Hepatocyte (in vitro differentiated cells): ENCODE results near the gene EXOC4. TPM values are rescaled to one million over a fixed set of nuclear protein-coding genes. Genes with fewer than 3 reads are reported as not detected.

ENCODE experiments used
- DNase-seq: peaks from one replicate; pipeline ENCODE4 v3.0.0-alpha.2; 2016; ENCODE audit warnings: low spot score
- H2AFZ ChIP-seq: fragments of 200-600 bp; sonication (generic); 2 replicates; pipeline ENCODE4 v1.6.0; 2016; ENCODE audit warnings: antibody characterized with exemption, mild to moderate bottlenecking
- H3K27ac ChIP-seq: fragments of 200-600 bp; sonication (generic); 2 replicates; pipeline ENCODE4 v1.5.1; 2016; ENCODE audit warnings: mild to moderate bottlenecking
- H3K27me3 ChIP-seq: fragments of 200-600 bp; sonication (generic); 2 replicates; pipeline ENCODE4 v1.6.1; 2016
- H3K36me3 ChIP-seq: fragments of 200-600 bp; sonication (generic); replicated peaks from 2 replicates; pipeline ENCODE4 v1.5.1; 2016; ENCODE audit warnings: low read depth; ENCODE audit not compliant: insufficient read depth
- H3K4me1 ChIP-seq: fragments of 200-600 bp; sonication (generic); 2 replicates; pipeline ENCODE4 v1.5.1; 2016; ENCODE audit warnings: mild to moderate bottlenecking, moderate library complexity; ENCODE audit not compliant: insufficient read depth
- H3K4me2 ChIP-seq: fragments of 200-600 bp; sonication (generic); 2 replicates; pipeline ENCODE4 v1.6.0; 2016
- H3K4me3 ChIP-seq: fragments of 200-600 bp; sonication (generic); 2 replicates; pipeline ENCODE4 v1.5.1; 2016; ENCODE audit warnings: mild to moderate bottlenecking
- H3K79me2 ChIP-seq: fragments of 200-600 bp; sonication (generic); 2 replicates; pipeline ENCODE4 v1.6.0; 2017; ENCODE audit warnings: mild to moderate bottlenecking
- H3K9me2 ChIP-seq: fragments of 200-600 bp; sonication (generic); replicated peaks from 2 replicates; pipeline ENCODE4 v1.6.0; 2017; ENCODE audit warnings: mild to moderate bottlenecking; ENCODE audit not compliant: insufficient read depth
- H3K9me3 ChIP-seq: fragments of 200-600 bp; sonication (generic); 2 replicates; pipeline ENCODE4 v1.5.1; 2016; ENCODE audit warnings: low read depth, mild to moderate bottlenecking
- H4K20me1 ChIP-seq: fragments of 200-600 bp; sonication (generic); 2 replicates; pipeline ENCODE4 v1.6.0; 2016; ENCODE audit warnings: mild to moderate bottlenecking; ENCODE audit not compliant: insufficient read depth, poor library complexity, severe bottlenecking
- EZH2 ChIP-seq: fragments of 200-600 bp; sonication (generic); IDR thresholded peaks from 2 replicates; pipeline ENCODE4 v1.6.1; 2016; ENCODE audit warnings: antibody characterized with exemption, mild to moderate bottlenecking, borderline replicate concordance
- EZH2phosphoT487 ChIP-seq: fragments of 200-600 bp; sonication (generic); IDR thresholded peaks from one replicate; pipeline ENCODE4 v1.6.1; 2018; ENCODE audit warnings: antibody characterized with exemption, mild to moderate bottlenecking, low read depth, moderate library complexity; ENCODE audit not compliant: unreplicated experiment, severe bottlenecking
- WGBS: methylation state at CpG from one replicate; pipeline ENCODE4 v1.1.6; 2016; ENCODE audit warnings: low lambda C conversion rate; ENCODE audit errors: missing lambda C conversion rate; 5-methylcytosine and 5-hydroxymethylcytosine counted together
- polyA plus RNA-seq: library from polyadenylated mRNA; unstranded; fragments of >200 nt; fragmentation: Nextera tagmentation; extraction: Ambion mirVana; gene quantifications from 2 replicates; pipeline ENCODE4 v1.2.1, GENCODE V29; 2016
- total RNA-seq: library from RNA; depleted of rRNA; stranded (reverse); fragments of >200 nt; gene quantifications from 2 replicates; pipeline ENCODE4 v1.2.3, GENCODE V29; 2014
- TF ChIP-seq, protein P1 (sequence below): fragments of 200-600 bp; sonication (generic); IDR thresholded peaks from 2 replicates; pipeline ENCODE4 v1.5.1; 2016; ENCODE audit warnings: antibody characterized with exemption, mild to moderate bottlenecking; ENCODE audit not compliant: poor library complexity

The EXOC4 gene
- total and polyA plus RNA-seq, 2 experiments from 2014 or later = 34.8 to 56.1 TPM

DNA sequence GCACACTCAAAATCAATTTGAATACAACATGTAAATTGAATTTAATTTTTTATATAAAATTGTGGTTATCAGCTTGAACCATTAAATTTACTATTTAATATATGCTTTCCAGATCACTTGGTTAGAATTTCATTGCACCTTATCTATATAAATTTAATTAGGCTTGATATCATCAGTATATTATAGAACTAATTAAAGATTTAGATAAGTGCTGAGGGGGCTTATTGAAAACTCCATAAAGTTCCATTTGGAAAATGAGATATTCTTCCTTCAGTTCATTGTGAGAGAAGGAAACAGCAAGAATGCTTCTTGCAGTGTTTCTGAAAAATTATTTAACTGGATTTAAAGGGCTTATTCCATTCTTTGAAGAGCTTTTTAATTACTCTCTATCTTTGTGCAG lies 788.6 kb downstream of the EXOC4 start:
- H3K27ac ChIP-seq = no peak overlapping the region
- H3K4me3 ChIP-seq = no peak overlapping the region
- H3K79me2 ChIP-seq = no peaks in the 10 kb centered on the region
- DNase-seq = no peak
- no peak overlapping the region for H3K4me2 ChIP-seq
- no peaks in the 10 kb centered on the region for H4K20me1 ChIP-seq
- no peaks in the 10 kb centered on the region for H3K9me2 ChIP-seq
- no peak overlapping the region for H2AFZ ChIP-seq
- no peaks in the 10 kb centered on the region for H3K4me1 ChIP-seq
- H3K27me3 ChIP-seq = no peaks in the 10 kb centered on the region
- no peak for TF ChIP-seq EZH2
- no peaks in the 10 kb centered on the region for H3K9me3 ChIP-seq
- no peaks in the 10 kb centered on the region for H3K36me3 ChIP-seq

GRCh38 chr7:134042307-134042706 lies 789.4 kb downstream of the EXOC4 start:
- Histone ChIP-seq H3K36me3 (no peaks in the 10 kb centered on the region), H3K4me3 (no peak overlapping the region), H3K4me1 (no peaks in the 10 kb centered on the region), H4K20me1 (no peaks in the 10 kb centered on the region), H3K9me2 (no peaks in the 10 kb centered on the region), H3K9me3 (no peaks in the 10 kb centered on the region), H3K79me2 (no peaks in the 10 kb centered on the region), H3K4me2 (no peak overlapping the region), H3K27ac (no peak overlapping the region), H3K27me3 (no peaks in the 10 kb centered on the region), H2AFZ (no peak overlapping the region)
- DNase-seq = no peak
- TF ChIP-seq EZH2phosphoT487 = no peak
- TF ChIP-seq, protein P1, sequence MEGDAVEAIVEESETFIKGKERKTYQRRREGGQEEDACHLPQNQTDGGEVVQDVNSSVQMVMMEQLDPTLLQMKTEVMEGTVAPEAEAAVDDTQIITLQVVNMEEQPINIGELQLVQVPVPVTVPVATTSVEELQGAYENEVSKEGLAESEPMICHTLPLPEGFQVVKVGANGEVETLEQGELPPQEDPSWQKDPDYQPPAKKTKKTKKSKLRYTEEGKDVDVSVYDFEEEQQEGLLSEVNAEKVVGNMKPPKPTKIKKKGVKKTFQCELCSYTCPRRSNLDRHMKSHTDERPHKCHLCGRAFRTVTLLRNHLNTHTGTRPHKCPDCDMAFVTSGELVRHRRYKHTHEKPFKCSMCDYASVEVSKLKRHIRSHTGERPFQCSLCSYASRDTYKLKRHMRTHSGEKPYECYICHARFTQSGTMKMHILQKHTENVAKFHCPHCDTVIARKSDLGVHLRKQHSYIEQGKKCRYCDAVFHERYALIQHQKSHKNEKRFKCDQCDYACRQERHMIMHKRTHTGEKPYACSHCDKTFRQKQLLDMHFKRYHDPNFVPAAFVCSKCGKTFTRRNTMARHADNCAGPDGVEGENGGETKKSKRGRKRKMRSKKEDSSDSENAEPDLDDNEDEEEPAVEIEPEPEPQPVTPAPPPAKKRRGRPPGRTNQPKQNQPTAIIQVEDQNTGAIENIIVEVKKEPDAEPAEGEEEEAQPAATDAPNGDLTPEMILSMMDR = no peak
- no peak for TF ChIP-seq EZH2
- 62% methylated on average over 4 of the region's 4 CpGs for WGBS

- H3K27me3 ChIP-seq = no peaks in the 10 kb centered on the region
- no peak for DNase-seq
- WGBS = 90% methylated on average over 2 of the region's 2 CpGs
- H2AFZ ChIP-seq = no peak overlapping the region
- no peak overlapping the region for H3K27ac ChIP-seq
- no peaks in the 10 kb centered on the region for H3K9me3 ChIP-seq
- no peaks in the 10 kb centered on the region for H3K9me2 ChIP-seq
- no peaks in the 10 kb centered on the region for H3K4me1 ChIP-seq
- H3K4me3 ChIP-seq = no peak overlapping the region
- TF ChIP-seq, protein P1 = no peak
- TF ChIP-seq EZH2phosphoT487 (no peak), EZH2 (no peak)
- H3K36me3 ChIP-seq = no peaks in the 10 kb centered on the region
- no peaks in the 10 kb centered on the region for H3K79me2 ChIP-seq
- H4K20me1 ChIP-seq = no peaks in the 10 kb centered on the region
- H3K4me2 ChIP-seq = no peak overlapping the region
Measured at GRCh38 chr7:134044682-134045081, 791.8 kb downstream of the EXOC4 start.

DNA sequence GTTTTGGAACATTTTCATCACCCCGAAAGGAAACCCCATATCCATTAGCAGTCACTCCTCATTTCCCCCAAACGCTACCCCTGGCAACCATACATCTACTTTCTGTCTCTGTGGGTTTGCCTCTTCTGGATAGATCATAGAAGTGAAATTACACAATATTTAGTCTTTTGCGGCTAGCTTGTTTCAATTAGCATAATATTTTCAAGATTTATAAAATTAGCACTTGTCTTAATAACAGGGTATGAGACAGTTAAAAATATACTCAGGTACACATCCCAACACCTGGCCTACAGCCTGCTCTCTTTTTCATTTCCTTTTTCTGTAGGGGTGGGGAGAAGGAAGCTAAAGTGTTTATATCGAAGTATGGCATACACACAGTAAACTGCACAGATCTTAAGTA lies 792.8 kb downstream of the EXOC4 start:
- Histone ChIP-seq H4K20me1 (no peaks in the 10 kb centered on the region), H3K9me3 (no peaks in the 10 kb centered on the region), H3K4me3 (no peak overlapping the region), H3K79me2 (no peaks in the 10 kb centered on the region), H2AFZ (no peak overlapping the region), H3K9me2 (no peaks in the 10 kb centered on the region), H3K27ac (no peak overlapping the region), H3K36me3 (no peaks in the 10 kb centered on the region), H3K4me1 (no peaks in the 10 kb centered on the region), H3K27me3 (no peaks in the 10 kb centered on the region), H3K4me2 (no peak overlapping the region)
- no peak for DNase-seq
- no peak for TF ChIP-seq EZH2
- TF ChIP-seq EZH2phosphoT487 = no peak
- TF ChIP-seq, protein P1 = no peak
- 97% methylated on average over 4 of the region's 4 CpGs for WGBS
